Inferior parietal cortex (tissue), 1 donor: ENCODE results near the gene CD79A.
"Not testable (repeated sequence)": the region's sequence is repeated elsewhere in the genome, so short reads cannot be mapped to it uniquely, and the experiment has no call there.

Experiments
- DNase-seq: peaks from one replicate; pipeline ENCODE4 v3.0.0-alpha.2; 2016; ENCODE audit errors: extremely low spot score

Gene CD79A

DNA sequence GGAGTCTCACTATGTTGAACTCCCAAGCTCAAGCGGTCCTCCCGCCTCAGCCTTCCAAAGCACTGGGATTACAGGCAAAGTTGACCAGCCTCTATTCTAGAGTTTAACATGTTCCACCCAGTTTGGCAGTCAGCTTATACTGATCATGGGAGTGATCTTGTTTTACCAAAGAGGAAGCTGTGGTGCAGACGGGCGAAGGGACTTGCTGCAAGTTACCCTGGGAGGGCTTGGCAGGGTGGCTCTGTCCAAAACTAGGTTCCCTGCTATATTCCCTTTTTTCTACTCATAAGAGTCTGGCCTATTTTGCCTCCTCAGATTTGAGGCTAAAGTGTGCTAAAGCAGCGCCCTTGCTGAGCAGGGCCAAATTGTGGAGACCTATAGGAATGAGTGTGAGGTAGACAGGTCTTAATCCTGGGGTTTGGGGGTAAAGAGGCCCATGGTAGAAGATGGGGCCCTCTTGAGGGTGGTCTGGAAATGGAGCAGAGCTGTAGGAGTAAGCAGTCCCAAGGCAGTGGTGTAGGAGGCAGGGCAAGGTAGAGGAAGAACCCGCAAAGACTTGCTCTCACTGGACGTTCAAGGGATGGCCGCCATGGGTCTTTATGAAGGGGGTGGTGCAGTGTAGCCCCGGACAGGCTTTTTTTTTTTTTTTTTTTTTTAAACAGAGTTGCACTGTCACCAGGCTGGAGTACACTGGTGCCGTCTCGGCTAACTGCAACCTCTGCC lies 13.7 kb upstream of the CD79A start:
- DNase-seq = no peak

GRCh38 chr19:41864374-41864773 lies 12.7 kb upstream of the CD79A start:
- DNase-seq = no peak

GRCh38 chr19:41866284-41866683 lies 10.8 kb upstream of the CD79A start:
- DNase-seq = no peak

DNA sequence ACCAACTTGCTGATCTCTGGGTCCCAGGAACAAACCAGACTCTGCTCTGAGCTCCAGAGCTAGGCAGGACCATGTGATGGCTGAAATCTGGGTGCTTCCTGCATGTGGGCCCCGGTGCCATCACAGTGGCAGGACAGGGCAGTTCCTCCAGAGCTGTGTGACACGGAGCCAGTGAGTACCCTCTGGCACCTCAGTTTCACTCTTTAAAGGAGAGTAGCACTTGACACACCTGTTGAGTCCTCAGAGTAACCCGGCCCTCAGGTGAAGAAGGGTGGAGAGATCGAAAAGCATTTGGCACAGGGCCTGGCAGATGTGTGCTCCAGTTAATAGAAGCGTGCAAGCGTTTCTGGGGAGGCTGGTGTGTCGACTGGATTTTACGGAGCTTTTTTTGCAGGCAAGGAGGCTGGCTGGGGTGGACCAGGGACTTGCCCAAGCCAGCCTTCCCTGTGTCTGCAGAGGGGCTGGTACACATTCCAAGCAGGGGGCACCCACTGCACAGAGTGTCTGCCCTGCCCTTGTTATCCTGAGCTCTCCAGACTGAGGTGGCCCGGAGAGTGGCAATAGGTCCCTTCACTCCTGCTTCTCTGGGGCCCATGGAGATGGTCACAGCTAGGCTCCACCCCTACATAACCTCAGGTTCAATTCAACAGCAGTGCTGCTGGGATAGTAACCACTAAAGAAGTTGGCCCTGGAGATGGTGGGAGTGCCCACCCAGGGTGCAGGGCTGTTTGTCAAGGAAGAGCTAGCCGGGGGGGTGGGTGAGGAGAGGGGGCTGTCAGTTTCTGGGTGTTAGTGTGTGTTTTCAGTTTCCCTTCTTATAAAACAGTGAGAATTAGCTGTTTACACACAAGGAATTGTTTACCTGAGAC lies 8.7 kb upstream of the CD79A start:
- DNase-seq = no peak

GRCh38 chr19:41868989-41869300 lies 8.1 kb upstream of the CD79A start:
- DNase-seq = no peak

GRCh38 chr19:41869374-41869955 lies 7.6 kb upstream of the CD79A start:
- no peak for DNase-seq

GRCh38 chr19:41870401-41870873 lies 6.6 kb upstream of the CD79A start:
- DNase-seq = no peak

- no peak for DNase-seq
Measured at GRCh38 chr19:41871573-41872383, 5.3 kb upstream of the CD79A start.

- DNase-seq = no peak
Measured at GRCh38 chr19:41872384-41872774, 4.7 kb upstream of the CD79A start.

GRCh38 chr19:41872775-41873647 lies 4.1 kb upstream of the CD79A start:
- DNase-seq = peak; percentile 67

GRCh38 chr19:41875973-41876372 lies 1.1 kb upstream of the CD79A start:
- not testable (repeated sequence) for DNase-seq

- DNase-seq = no peak
Measured at GRCh38 chr19:41877916-41878905, 1.1 kb downstream of the CD79A start.

DNA sequence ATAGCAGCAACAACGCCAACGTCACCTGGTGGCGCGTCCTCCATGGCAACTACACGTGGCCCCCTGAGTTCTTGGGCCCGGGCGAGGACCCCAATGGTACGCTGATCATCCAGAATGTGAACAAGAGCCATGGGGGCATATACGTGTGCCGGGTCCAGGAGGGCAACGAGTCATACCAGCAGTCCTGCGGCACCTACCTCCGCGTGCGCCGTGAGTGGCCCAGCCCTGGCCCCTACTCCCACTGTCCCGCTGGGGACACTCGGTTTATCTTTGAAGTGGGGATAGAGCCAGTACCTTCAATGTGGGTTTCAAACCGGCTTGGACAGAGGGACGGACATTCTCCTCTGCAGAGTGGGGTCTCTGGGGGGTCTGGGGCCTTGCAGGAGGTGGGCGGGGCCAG lies 2.0 kb downstream of the CD79A start:
- DNase-seq = no peak

DNA sequence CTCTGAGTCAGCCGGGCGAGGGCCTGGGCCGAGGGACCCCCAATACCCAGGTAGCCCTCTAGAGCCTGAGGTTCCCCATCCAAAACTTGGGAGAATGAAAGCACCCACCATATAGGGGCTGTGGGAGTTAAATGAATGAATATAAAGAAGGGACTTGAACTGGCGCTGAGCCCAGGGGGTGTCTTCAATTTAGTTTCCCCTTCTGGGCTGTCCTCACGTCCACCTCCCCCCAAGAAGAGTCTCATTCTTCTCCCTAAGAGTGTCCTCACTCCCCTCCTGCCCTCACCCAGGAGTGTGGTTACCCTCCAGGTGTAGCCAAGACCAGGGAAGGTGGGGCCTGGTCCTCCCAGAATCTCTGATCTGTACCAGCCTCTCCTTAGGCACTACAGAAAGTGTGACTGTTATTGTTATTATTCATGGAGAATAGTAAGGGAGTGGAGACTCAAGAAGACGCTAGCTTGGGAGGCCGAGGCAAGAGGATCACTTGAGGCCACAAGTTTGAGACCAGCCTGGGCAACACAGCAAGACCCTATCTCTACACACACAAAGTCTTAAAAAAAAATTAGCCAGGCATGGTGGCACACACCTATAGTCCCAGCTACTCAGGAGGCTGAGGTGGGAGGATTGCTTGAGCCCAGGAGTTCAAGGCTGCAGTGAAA lies 2.7 kb downstream of the CD79A start:
- no peak for DNase-seq

DNA sequence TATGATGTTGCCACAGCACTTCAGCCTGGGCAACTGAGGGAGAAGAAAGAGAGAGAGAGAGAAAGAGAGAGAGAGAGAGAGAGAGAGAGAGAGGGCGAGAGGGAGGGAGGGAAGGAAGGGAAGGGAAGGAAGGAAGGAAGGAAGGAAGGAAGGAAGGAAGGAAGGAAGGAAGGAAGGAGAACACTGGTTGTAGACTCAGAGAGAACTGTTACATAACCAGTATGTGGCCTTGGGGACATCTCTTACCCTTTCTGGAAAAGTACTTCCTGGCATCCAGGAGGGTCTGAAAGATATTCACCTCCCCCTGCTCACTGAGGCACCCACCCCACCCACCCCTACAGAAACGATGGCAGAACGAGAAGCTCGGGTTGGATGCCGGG lies 3.2 kb downstream of the CD79A start:
- no peak for DNase-seq

DNA sequence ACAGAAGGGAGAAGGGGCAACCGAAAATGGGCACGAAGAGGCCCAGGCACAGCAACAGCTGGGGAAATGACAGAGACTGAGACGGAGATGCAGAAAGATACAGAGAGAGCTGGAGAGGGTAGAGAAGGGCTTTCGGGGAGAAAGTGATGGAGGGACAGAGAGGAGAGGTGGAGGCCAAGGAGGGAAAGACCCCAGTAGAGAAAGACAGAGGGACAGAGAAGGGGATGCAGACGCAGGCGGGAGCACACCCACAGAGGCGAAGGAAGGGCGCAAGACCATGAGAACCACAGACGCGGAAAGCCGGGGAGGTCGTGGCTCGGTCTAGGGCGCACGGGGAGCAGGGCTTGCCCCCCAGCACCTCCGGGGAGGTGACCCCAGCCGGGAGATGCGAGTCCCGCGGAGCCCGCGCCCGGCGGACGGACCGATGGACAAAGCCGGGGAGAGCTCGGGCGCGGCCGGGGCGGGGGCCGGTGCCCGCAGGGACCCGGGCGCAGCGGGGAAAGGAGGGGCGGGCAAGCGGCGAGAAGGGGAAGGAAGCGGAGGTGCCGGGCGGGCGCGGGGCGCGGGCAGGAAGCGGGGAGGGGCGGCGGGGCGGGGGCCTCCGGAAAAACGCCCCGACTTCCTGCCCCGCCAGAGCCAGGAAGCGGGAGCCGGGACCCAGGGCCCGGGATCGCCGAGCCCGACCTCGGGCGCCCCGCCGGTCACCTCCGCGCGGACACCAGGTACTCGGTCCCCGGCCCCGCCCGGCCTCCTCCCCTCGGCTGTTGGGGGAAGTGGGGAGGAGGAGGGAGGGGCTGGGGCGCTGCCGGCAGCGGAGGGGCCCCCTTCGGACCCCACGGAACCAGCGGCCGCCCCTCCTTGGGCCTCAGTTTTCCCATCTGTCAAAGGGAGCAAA lies 5.7 kb downstream of the CD79A start, which contains the start of gene ARHGEF1:
Gene ARHGEF1 (plus strand): TSS at position 617 of the 895 bp plus-strand sequence. CDS start 4,899 bp downstream, outside the sequence.
- no peak for DNase-seq

GRCh38 chr19:41883463-41883820 lies 6.4 kb downstream of the CD79A start:
- DNase-seq = no peak
